Adrenal gland (tissue), 12 donors: ENCODE measurements around the gene MAP3K14. TPM values are rescaled to one million over a fixed set of nuclear protein-coding genes. Genes with fewer than 3 reads are reported as not detected.

ENCODE experiments used
- DNase-seq, 7 donors: peaks; one replicate each; pipeline ENCODE4 v3.0.0-alpha.2; 2019 to 2020
- H3K27ac ChIP-seq, 5 donors: fragments of 200-600 bp; sonication (generic) in 4 of 5; 1 replicate in 3 of 5; 2 replicates in 2 of 5; pipeline versions ENCODE4 v1.5.1 to v1.8.0; 2016 to 2020; ENCODE audit warnings: mild to moderate bottlenecking in 1 of 5
- H3K27me3 ChIP-seq: fragments of 200-600 bp; 2 replicates; pipeline ENCODE4 v1.8.0; 2021
- H3K36me3 ChIP-seq, 2 donors: fragments of 200-600 bp; replicated peaks in 1 of 2; 1 replicate in 1 of 2; 2 replicates in 1 of 2; pipeline versions ENCODE4 v1.5.1 to v1.8.0; 2018 to 2022
- H3K4me1 ChIP-seq, 2 donors: fragments of 200-600 bp; replicated peaks in 1 of 2; 1 replicate in 1 of 2; 2 replicates in 1 of 2; pipeline versions ENCODE4 v1.5.1 to v1.8.0; 2018 to 2021
- H3K4me3 ChIP-seq, 4 donors: fragments of 200-600 bp; sonication (generic) in 3 of 4; one replicate each; pipeline ENCODE4 v1.5.1; 2016 to 2018
- H3K9me3 ChIP-seq, 3 donors: fragments of 200-600 bp; sonication (generic) in 1 of 3; replicated peaks in 1 of 3; 1 replicate in 2 of 3; 2 replicates in 1 of 3; pipeline versions ENCODE4 v1.5.1 to v1.8.0; 2016 to 2021
- CTCF ChIP-seq, 6 experiments: fragments of 450-650 bp in 4 of 6; fragments of 200-600 bp in 2 of 6; sonication (generic) in 1 of 6; IDR thresholded peaks; 1 replicate in 5 of 6; 2 replicates in 1 of 6; pipeline versions ENCODE4 v1.5.1 to v1.8.0; 2016 to 2021; ENCODE audit warnings: antibody characterized with exemption in 6 of 6, mild to moderate bottlenecking in 2 of 6, moderate library complexity in 1 of 6
- POLR2A ChIP-seq, 2 donors: fragments of 450-650 bp; IDR thresholded peaks; one replicate each; pipeline ENCODE4 v1.6.1; 2017; ENCODE audit warnings: antibody characterized with exemption in 2 of 2, mild to moderate bottlenecking in 2 of 2, moderate library complexity in 1 of 2
- WGBS, 4 donors: extraction: QIAGEN DNeasy Blood & Tissue Kit in 2 of 4; methylation state at CpG; one replicate each; pipeline versions ENCODE4 v1.1.5 to v1.1.7; 2013 to 2017; 5-methylcytosine and 5-hydroxymethylcytosine counted together
- intact Hi-C, 2 donors: fragments of 100-400 bp; cut with DNase I; formaldehyde crosslinking; loops; one replicate each; pipeline versions ENCODE4 v1.14.1 to v1.15.0; 2022 to 2023
- polyA plus RNA-seq, 3 donors: library from polyadenylated mRNA; stranded (reverse); fragments of 200-250 nt in 2 of 3; fragments of 350-450 nt in 1 of 3; fragmentation: Illumina TruSeq in 1 of 3; extraction: RNeasy Lipid Tissue Mini Kit (QIAGEN cat#74804) in 1 of 3; gene quantifications; one replicate each; pipeline ENCODE4 v1.2.3, GENCODE V29; 2013 to 2014
- total RNA-seq, 9 donors: library from RNA; depleted of rRNA in 4 of 9; stranded (reverse); fragments of >200 nt in 4 of 9; fragments of 120-200 nt in 1 of 9; fragmentation: NEBNext Ultra II Directional in 1 of 9; extraction: Animal tissue kit (Norgen Biotek cat#: 25700) in 1 of 9; gene quantifications; one replicate each; pipeline versions ENCODE4 v1.1.0 to v1.2.4, GENCODE V29; 2013 to 2023
- donor health status: healthy with polysubstance abuse.
- donor health status: Bipolar disorder and iron deficiency.
- donor health status: DM: yes; HTN: yes; CAD: no.
- donor health status: DM: no; HTN: no; CAD: no.
- donor health status: DM: no; HTN: no; CAD: no.
- donor health status: DM: yes; HTN: yes; CAD: no.

Gene MAP3K14
- total and polyA plus RNA-seq, 12 donors = 2.4 to 14.7 (median 7.2) TPM

GRCh38 chr17:45277216-45277849 lies 39.5 kb downstream of the MAP3K14 start:
- DNase-seq = peak; percentile 89 to 98 (median 96)
- Histone ChIP-seq H3K36me3 (peaks cover 0 to 28% of the 10 kb centered on the region in 2 donors), H3K4me1 (peaks cover 10 to 16% of the 10 kb centered on the region in 2 donors), H3K27me3 (no peaks in the 10 kb centered on the region), H3K27ac (peak overlapping the region in 4 of 5 donors; percentile 14 to 74 (median 34)), H3K4me3 (peak overlapping the region in 1 of 4 donors; percentile 0), H3K9me3 (no peaks in the 10 kb centered on the region)
- intact Hi-C loops = loop anchor here in 1 of 2 donors (5.0 kb wide), 1 partner anchor 110 kb away; no protein-coding TSS in a partner anchor
- 7 to 22% (median 19%) methylated on average over 15 to 16 of the region's 16 CpGs for WGBS, 4 donors
- TF ChIP-seq POLR2A (IDR thresholded peaks at IDR 0.05) (peak in 1 of 2 donors; percentile 29), CTCF (IDR thresholded peaks at IDR 0.05) (peak; percentile 69 to 95 (median 94))

DNA sequence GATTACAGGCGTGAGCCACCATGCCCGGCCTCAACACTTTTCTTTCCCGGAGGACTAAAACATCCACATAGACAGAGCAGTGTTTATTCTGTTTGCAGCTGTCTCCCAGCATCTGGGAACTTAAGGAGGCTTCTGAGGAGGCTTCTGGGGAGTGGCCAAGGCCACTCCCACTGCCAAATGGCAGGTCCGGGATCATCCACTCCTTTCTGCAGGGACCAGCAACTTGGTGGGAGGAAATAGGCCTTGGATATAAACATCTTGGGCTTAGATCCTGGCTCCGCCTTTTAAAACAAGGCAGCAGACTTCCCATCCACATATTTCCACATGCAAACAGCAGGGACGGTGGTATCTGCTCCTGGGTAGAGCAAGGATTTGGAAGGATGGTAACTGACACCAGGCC lies 40.8 kb downstream of the MAP3K14 start:
- H3K4me3 ChIP-seq = no peak overlapping the region
- H3K36me3 ChIP-seq = peaks cover 0 to 34% of the 10 kb centered on the region in 2 donors
- no peaks in the 10 kb centered on the region for H3K9me3 ChIP-seq
- H3K4me1 ChIP-seq = peaks cover 10 to 16% of the 10 kb centered on the region in 2 donors
- DNase-seq = no peak
- intact Hi-C loops = loop anchor here in 1 of 2 donors (5.0 kb wide), 1 partner anchor 111 kb away; no protein-coding TSS in a partner anchor
- 51 to 94% (median 77%) methylated on average over 4 to 6 of the region's 6 CpGs for WGBS, 4 donors
- no peak overlapping the region for H3K27ac ChIP-seq
- H3K27me3 ChIP-seq = no peaks in the 10 kb centered on the region
- TF ChIP-seq POLR2A (IDR thresholded peaks at IDR 0.05) (no peak), CTCF (IDR thresholded peaks at IDR 0.05) (no peak)

DNA sequence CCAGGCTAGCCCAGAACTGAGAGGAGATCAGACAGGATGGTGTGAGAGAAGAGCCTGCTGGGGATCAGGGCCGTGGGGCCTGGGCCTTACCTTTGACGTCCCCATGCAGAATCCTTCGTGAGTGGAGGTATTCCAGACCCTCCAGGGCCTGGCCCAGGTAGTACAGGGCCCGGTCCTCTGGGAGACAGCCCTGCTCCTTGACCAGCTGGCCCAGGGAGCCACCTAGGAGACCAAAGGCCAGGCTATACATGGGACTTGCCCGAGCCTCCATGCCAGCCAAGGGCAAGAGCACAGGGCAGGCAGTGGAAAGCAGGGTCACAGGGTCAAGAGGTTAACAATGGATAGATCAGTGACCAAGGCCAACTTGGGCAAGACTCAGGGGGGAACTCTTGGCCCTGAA lies 42.8 kb downstream of the MAP3K14 start:
- intact Hi-C loops = loop anchor here in 1 of 2 donors (5.0 kb wide), 1 partner anchor 113 kb away; no protein-coding TSS in a partner anchor
- DNase-seq = no peak
- Histone ChIP-seq H3K4me3 (no peak overlapping the region), H3K27ac (no peak overlapping the region), H3K27me3 (no peaks in the 10 kb centered on the region), H3K9me3 (no peaks in the 10 kb centered on the region), H3K4me1 (peaks cover 10 to 16% of the 10 kb centered on the region in 2 donors), H3K36me3 (peaks cover 0 to 48% of the 10 kb centered on the region in 2 donors)
- TF ChIP-seq CTCF (IDR thresholded peaks at IDR 0.05) = no peak
- no peak for TF ChIP-seq POLR2A (IDR thresholded peaks at IDR 0.05)
- WGBS, 4 donors = 80 to 91% (median 88%) methylated on average over 1 to 5 of the region's 5 CpGs

- Histone ChIP-seq H3K4me3 (no peak overlapping the region), H3K27ac (no peak overlapping the region), H3K27me3 (no peaks in the 10 kb centered on the region), H3K9me3 (no peaks in the 10 kb centered on the region), H3K36me3 (peaks cover 0 to 53% of the 10 kb centered on the region in 2 donors), H3K4me1 (peaks cover 10 to 14% of the 10 kb centered on the region in 2 donors)
- DNase-seq = no peak
- TF ChIP-seq POLR2A (IDR thresholded peaks at IDR 0.05) (no peak), CTCF (IDR thresholded peaks at IDR 0.05) (no peak)
- intact Hi-C loops = loop anchor here in 1 of 2 donors (5.0 kb wide), 1 partner anchor 114 kb away; no protein-coding TSS in a partner anchor
- WGBS, 4 donors = 75 to 79% (median 78%) methylated on average over 14 to 16 of the region's 16 CpGs
These were observed 43.3 kb downstream of the MAP3K14 start for GRCh38 chr17:45273551-45273957.
